AG09309 (cell line): ENCODE data around the gene CGREF1.

Experiments used
- DNase-seq: peaks from one replicate; pipeline ENCODE4 v3.0.0-alpha.2; 2010; ENCODE audit warnings: low read depth
- H3K4me3 ChIP-seq: 2 replicates; pipeline ENCODE4 v1.5.1; 2011; ENCODE audit warnings: mild to moderate bottlenecking, low read depth, low read length, moderate library complexity; ENCODE audit not compliant: control insufficient read depth
- CTCF ChIP-seq: IDR thresholded peaks from 2 replicates; pipeline ENCODE4 v1.5.1; 2011; ENCODE audit warnings: mild to moderate bottlenecking, low read depth, low read length, inconsistent platforms; ENCODE audit not compliant: insufficient read depth, control insufficient read depth; ENCODE audit errors: missing control alignments

Gene CGREF1

GRCh38 chr2:27138111-27138510 is 19.2 kb upstream of the CGREF1 start:
- DNase-seq, result no peak
- TF ChIP-seq CTCF, result no peak
- no peak overlapping the region for H3K4me3 ChIP-seq

GRCh38 chr2:27137322-27137935 is 18.5 kb upstream of the CGREF1 start:
- no peak overlapping the region for H3K4me3 ChIP-seq
- TF ChIP-seq CTCF, result no peak
- no peak for DNase-seq

GRCh38 chr2:27136751-27137150 is 17.8 kb upstream of the CGREF1 start:
- H3K4me3 ChIP-seq, result no peak overlapping the region
- no peak for DNase-seq
- no peak for TF ChIP-seq CTCF

- no peak for TF ChIP-seq CTCF
- DNase-seq, result no peak
- no peak overlapping the region for H3K4me3 ChIP-seq
These were observed 16.6 kb upstream of the CGREF1 start for GRCh38 chr2:27135478-27135955.

GRCh38 chr2:27134781-27135477 is 16.0 kb upstream of the CGREF1 start:
- H3K4me3 ChIP-seq, result peak overlapping the region; percentile 13; the same call in 1 of the 2 replicates
- DNase-seq, result no peak
- TF ChIP-seq CTCF, result no peak

GRCh38 chr2:27133905-27134780 is 15.2 kb upstream of the CGREF1 start, which contains the start of gene PREB:
Gene PREB, minus strand, starts transcription at chr2:27134636. Its CDS starts 215 bp downstream, at chr2:27134421.
- peak; percentile 65 for DNase-seq
- peak; percentile 54 for TF ChIP-seq CTCF
- H3K4me3 ChIP-seq, result peak within 1 kb of the TSS; percentile 94
